A673 (cell line): ENCODE data around the gene SMCO3. TPM values are rescaled to one million over a fixed set of nuclear protein-coding genes. Genes with fewer than 3 reads are reported as not detected.

Experiments
- BruUV-seq: library from RNA; stranded (reverse); fragments of 400-500 nt; replicated peaks from 2 replicates; lab custom pipeline; 2021; lab: Mats Ljungman, UMichigan
- CTCF ChIA-PET: fragments of 300-600 bp; sonication (Branson Sonifier 250); formaldehyde crosslinking; loops from one replicate; lab custom pipeline; 2022; ENCODE audit warnings: antibody characterized with exemption; lab: Charles Lee
- POLR2A ChIA-PET: fragments of 300-600 bp; sonication (Branson Sonifier 250); formaldehyde crosslinking; loops from one replicate; lab custom pipeline; 2022; ENCODE audit warnings: antibody characterized with exemption; ENCODE audit not compliant: low non-redundant PET; lab: Charles Lee
- DNase-seq: peaks from one replicate; pipeline ENCODE4 v3.0.0-alpha.2; 2015; ENCODE audit warnings: low spot score
- H3K27ac ChIP-seq: fragments of 200-600 bp; sonication (generic); 2 replicates; pipeline ENCODE4 v1.5.1; 2016; ENCODE audit warnings: mixed run types, low read depth, mild to moderate bottlenecking, mixed read lengths, antibody characterized with exemption, low read length; ENCODE audit not compliant: poor library complexity, severe bottlenecking
- H3K27me3 ChIP-seq: fragments of 200-600 bp; sonication (generic); replicated peaks from 2 replicates; pipeline ENCODE4 v1.6.1; 2017; ENCODE audit warnings: mixed run types, low read depth, mild to moderate bottlenecking, mixed read lengths, antibody characterized with exemption, low read length; ENCODE audit not compliant: insufficient read depth, poor library complexity
- H3K36me3 ChIP-seq: fragments of 200-600 bp; sonication (generic); 2 replicates; pipeline ENCODE4 v1.6.1; 2016; ENCODE audit warnings: mixed run types, mild to moderate bottlenecking, mixed read lengths, antibody characterized with exemption, low read length; ENCODE audit not compliant: insufficient read depth, poor library complexity, severe bottlenecking
- H3K4me1 ChIP-seq: fragments of 200-600 bp; sonication (generic); 2 replicates; pipeline ENCODE4 v1.6.1; 2017; ENCODE audit warnings: mixed run types, mild to moderate bottlenecking, mixed read lengths, antibody characterized with exemption, low read length; ENCODE audit not compliant: insufficient read depth, poor library complexity, severe bottlenecking
- H3K4me3 ChIP-seq: fragments of 200-600 bp; sonication (generic); 2 replicates; pipeline ENCODE4 v1.5.1; 2016; ENCODE audit warnings: low read depth, mixed run types, mild to moderate bottlenecking, mixed read lengths, low read length; ENCODE audit not compliant: poor library complexity, severe bottlenecking
- H3K9me3 ChIP-seq: fragments of 200-600 bp; sonication (generic); 2 replicates; pipeline ENCODE4 v1.6.1; 2016; ENCODE audit warnings: mixed run types, low read depth, mild to moderate bottlenecking, mixed read lengths, antibody characterized with exemption, low read length; ENCODE audit not compliant: poor library complexity, severe bottlenecking
- EZH2 ChIP-seq: fragments of 200-600 bp; sonication (generic); IDR thresholded peaks from 2 replicates; pipeline ENCODE4 v1.6.1; 2017; ENCODE audit warnings: borderline replicate concordance, low read depth, mild to moderate bottlenecking, mixed read lengths, antibody characterized with exemption, low read length; ENCODE audit not compliant: poor library complexity, severe bottlenecking
- intact Hi-C: fragments of 100-400 bp; cut with micrococcal nuclease; formaldehyde crosslinking; loops from one replicate; pipeline ENCODE4 v1.10.0; 2022; ENCODE audit not compliant: unreplicated experiment
- total RNA-seq: library from RNA; stranded (reverse); gene quantifications from 2 replicates; pipeline ENCODE4 v1.2.3, GENCODE V29; 2021
- TF ChIP-seq, protein P1 (sequence below): fragments of 300-800, 200-600 bp; sonication (generic); conservative IDR thresholded peaks from 2 replicates; pipeline ENCODE4 v1.5.1; 2017; ENCODE audit warnings: low read depth, mild to moderate bottlenecking, antibody characterized with exemption, low read length, moderate library complexity, mixed read lengths

The SMCO3 gene
- total RNA-seq, 1 experiment from 2014 or later = not detected

- H3K27me3 ChIP-seq = no peaks in the 10 kb centered on the region
- TF ChIP-seq EZH2 = no peak
- TF ChIP-seq, protein P1, sequence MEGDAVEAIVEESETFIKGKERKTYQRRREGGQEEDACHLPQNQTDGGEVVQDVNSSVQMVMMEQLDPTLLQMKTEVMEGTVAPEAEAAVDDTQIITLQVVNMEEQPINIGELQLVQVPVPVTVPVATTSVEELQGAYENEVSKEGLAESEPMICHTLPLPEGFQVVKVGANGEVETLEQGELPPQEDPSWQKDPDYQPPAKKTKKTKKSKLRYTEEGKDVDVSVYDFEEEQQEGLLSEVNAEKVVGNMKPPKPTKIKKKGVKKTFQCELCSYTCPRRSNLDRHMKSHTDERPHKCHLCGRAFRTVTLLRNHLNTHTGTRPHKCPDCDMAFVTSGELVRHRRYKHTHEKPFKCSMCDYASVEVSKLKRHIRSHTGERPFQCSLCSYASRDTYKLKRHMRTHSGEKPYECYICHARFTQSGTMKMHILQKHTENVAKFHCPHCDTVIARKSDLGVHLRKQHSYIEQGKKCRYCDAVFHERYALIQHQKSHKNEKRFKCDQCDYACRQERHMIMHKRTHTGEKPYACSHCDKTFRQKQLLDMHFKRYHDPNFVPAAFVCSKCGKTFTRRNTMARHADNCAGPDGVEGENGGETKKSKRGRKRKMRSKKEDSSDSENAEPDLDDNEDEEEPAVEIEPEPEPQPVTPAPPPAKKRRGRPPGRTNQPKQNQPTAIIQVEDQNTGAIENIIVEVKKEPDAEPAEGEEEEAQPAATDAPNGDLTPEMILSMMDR = no peak
- no peaks in the 10 kb centered on the region for H3K9me3 ChIP-seq
- ChIA-PET CTCF (no interaction called here), POLR2A (no interaction called here)
- intact Hi-C loops = no loop called here
- BruUV-seq = no TSS peak
- H3K27ac ChIP-seq = no peak overlapping the region
- peaks cover 4% of the 10 kb centered on the region for H3K4me1 ChIP-seq
- DNase-seq = no peak
- H3K4me3 ChIP-seq = no peak overlapping the region
- peaks cover 9% of the 10 kb centered on the region for H3K36me3 ChIP-seq
Observed at GRCh38 chr12:14779834-14780233, 34.1 kb downstream of the SMCO3 start.

- no TSS peak for BruUV-seq
- CTCF ChIA-PET = no interaction called here
- POLR2A ChIA-PET = no interaction called here
- no peaks in the 10 kb centered on the region for H3K9me3 ChIP-seq
- H3K4me3 ChIP-seq = no peak overlapping the region
- intact Hi-C loops = no loop called here
- H3K27ac ChIP-seq = no peak overlapping the region
- H3K4me1 ChIP-seq = peaks cover 4% of the 10 kb centered on the region
- no peaks in the 10 kb centered on the region for H3K27me3 ChIP-seq
- no peaks in the 10 kb centered on the region for H3K36me3 ChIP-seq
- peak; percentile 17 for DNase-seq
- TF ChIP-seq EZH2 = no peak
- TF ChIP-seq, protein P1 = no peak
Observed at GRCh38 chr12:14777271-14777670, 36.7 kb downstream of the SMCO3 start.

GRCh38 chr12:14776236-14776961 lies 37.6 kb downstream of the SMCO3 start:
- peak; percentile 22 for DNase-seq
- ChIA-PET POLR2A (interaction anchor here (0.5 kb wide), 1 partner anchor 18 kb away, joined by 18 read pairs; no protein-coding TSS in a partner anchor), CTCF (no interaction called here)
- H3K9me3 ChIP-seq = no peaks in the 10 kb centered on the region
- no peak overlapping the region for H3K27ac ChIP-seq
- no peak for TF ChIP-seq EZH2
- TF ChIP-seq, protein P1 = peak; percentile 30; the same call in 1 of the 2 replicates
- no TSS peak for BruUV-seq
- intact Hi-C loops = no loop called here
- no peaks in the 10 kb centered on the region for H3K27me3 ChIP-seq
- peaks cover 10% of the 10 kb centered on the region for H3K4me1 ChIP-seq
- no peaks in the 10 kb centered on the region for H3K36me3 ChIP-seq
- H3K4me3 ChIP-seq = no peak overlapping the region
